Effector memory CD8-positive, alpha-beta T cell (primary cell): ENCODE results near the gene KANSL1.
"Not testable (repeated sequence)": the region's sequence is repeated elsewhere in the genome, so short reads cannot be mapped to it uniquely, and the experiment has no call there.

ENCODE experiments used
- ATAC-seq: fragments of 150-1000 bp; cut with Tn5 transposase; replicated peaks from 2 replicates; pipeline ENCODE4 v1.10.0; 2021; ENCODE audit warnings: mild to moderate bottlenecking, moderate library complexity
- DNase-seq, 3 experiments: peaks; one replicate each; pipeline ENCODE4 v3.0.0; 2021
- H3K27ac Mint-ChIP-seq, 2 donors: one replicate each; pipeline ENCODE4 v1.8.0; 2022; ENCODE audit warnings: mild to moderate bottlenecking in 2 of 2, mixed read lengths in 2 of 2, moderate library complexity in 2 of 2
- H3K27me3 Mint-ChIP-seq, 2 donors: one replicate each; pipeline ENCODE4 v1.8.0; 2022; ENCODE audit warnings: mixed read lengths in 2 of 2
- H3K36me3 Mint-ChIP-seq: one replicate; pipeline ENCODE4 v1.8.0; 2022; ENCODE audit warnings: mild to moderate bottlenecking, moderate library complexity, mixed read lengths; ENCODE audit not compliant: insufficient read depth
- H3K4me1 Mint-ChIP-seq, 2 donors: one replicate each; pipeline ENCODE4 v1.8.0; 2022; ENCODE audit warnings: low read depth in 2 of 2, mixed read lengths in 2 of 2
- H3K4me3 Mint-ChIP-seq, 2 donors: one replicate each; pipeline ENCODE4 v1.8.0; 2022; ENCODE audit warnings: mild to moderate bottlenecking in 2 of 2, mixed read lengths in 2 of 2, moderate library complexity in 2 of 2
- H3K9me3 Mint-ChIP-seq, 2 donors: one replicate each; pipeline ENCODE4 v1.8.0; 2022; ENCODE audit warnings: mixed read lengths in 2 of 2

Gene KANSL1

DNA sequence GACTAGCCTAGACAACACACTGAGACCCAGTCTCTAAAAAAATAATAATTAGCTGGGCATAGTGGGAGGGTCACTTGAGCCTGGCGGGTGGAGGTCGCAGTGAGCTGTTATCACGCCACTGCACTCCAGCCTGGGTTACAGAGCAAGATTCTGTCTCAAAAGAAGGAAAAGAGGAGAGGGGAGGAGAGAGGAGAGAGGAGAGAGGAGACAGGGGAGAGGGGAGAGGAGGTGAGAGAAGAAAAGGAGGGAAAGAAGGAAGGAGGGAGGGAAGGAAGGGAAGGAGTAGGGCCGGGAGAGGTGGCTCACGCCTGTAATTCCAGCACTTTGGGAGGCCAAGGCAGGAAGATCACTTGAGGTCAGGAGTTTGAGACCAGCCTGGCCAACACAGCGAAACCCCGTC lies 9.8 kb downstream of the KANSL1 start:
- Mint-ChIP-seq H3K4me1 (peaks cover 81 to 93% of the 10 kb centered on the region in 2 donors), H3K36me3 (peaks cover 37% of the 10 kb centered on the region), H3K27ac (peak overlapping the region; percentile 50 to 85), H3K4me3 (peak overlapping the region; percentile 45 to 66)
- not testable (repeated sequence) for DNase-seq, ATAC-seq, H3K27me3 Mint-ChIP-seq, H3K9me3 Mint-ChIP-seq

DNA sequence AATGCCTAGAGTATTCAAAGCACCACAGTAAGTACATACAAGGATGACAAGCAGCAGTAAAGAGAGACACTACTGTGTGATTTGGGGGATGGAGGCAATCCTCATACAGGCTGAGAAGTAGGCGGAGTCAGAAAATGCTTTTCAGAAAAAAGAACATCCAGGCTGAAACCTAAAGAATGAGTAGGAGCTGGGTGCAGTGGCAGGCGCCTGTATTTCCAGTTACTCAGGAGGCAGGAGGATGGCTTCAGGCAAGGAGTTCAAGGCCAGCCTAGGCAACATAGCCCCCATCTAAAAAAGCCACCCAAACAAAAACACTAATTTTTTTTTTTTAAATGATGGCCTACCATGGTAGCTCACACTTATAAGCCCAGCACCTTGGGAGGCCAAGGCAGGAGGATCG lies 10.3 kb downstream of the KANSL1 start:
- H3K4me3 Mint-ChIP-seq: peak overlapping the region; percentile 45 to 66
- DNase-seq (no peak), ATAC-seq (no peak)
- peak overlapping the region; percentile 50 to 85 for H3K27ac Mint-ChIP-seq
- H3K27me3 Mint-ChIP-seq: no peaks in the 10 kb centered on the region
- H3K36me3 Mint-ChIP-seq: peaks cover 33% of the 10 kb centered on the region
- peaks cover 81 to 93% of the 10 kb centered on the region in 2 donors for H3K4me1 Mint-ChIP-seq
- no peaks in the 10 kb centered on the region for H3K9me3 Mint-ChIP-seq

DNA sequence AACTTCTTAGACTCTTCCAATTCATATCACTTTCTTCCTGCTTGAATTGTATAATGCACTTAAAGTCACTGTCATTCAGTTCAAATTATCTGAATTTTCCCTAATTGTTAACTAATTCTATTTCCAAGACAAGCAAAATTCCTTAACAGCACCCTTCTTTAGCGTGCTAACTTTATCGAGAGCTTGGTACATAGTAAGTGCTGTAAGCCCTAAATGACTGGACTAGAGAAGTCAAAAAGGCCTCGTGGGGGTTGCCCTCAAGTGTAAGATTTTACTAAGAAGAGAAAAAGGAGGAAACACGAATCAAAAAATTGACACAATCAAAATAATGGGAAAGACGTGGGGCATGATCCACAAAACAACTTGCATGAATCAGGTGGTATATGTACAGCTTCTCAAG lies 11.3 kb downstream of the KANSL1 start:
- Mint-ChIP-seq H3K27me3 (no peaks in the 10 kb centered on the region), H3K9me3 (no peaks in the 10 kb centered on the region), H3K4me3 (peak overlapping the region; percentile 24 to 45), H3K36me3 (peaks cover 33% of the 10 kb centered on the region), H3K27ac (peak overlapping the region; percentile 50 to 57), H3K4me1 (peaks cover 82 to 92% of the 10 kb centered on the region in 2 donors)
- no peak for ATAC-seq
- no peak for DNase-seq

DNA sequence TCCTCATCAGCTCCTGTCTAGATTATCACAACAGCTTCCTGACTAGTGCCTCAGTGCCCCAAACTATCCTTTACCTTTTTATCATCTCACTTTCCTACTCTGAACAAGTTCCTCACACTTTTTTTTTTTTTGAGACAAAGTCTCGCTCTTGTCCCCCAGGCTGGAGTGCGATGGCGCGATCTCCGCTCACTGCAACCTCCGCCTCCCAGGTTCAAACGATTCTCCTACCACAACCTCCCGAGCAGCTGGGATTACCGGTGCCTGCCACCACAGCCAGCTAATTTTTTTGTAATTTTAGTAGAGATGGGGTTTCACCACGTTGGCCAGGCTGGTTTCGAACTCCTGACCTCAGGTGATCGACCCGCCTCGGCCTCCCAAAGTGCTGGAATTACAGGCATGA lies 11.9 kb downstream of the KANSL1 start:
- Mint-ChIP-seq H3K36me3 (peaks cover 28% of the 10 kb centered on the region), H3K4me3 (peak overlapping the region; percentile 24 to 45)
- not testable (repeated sequence) for H3K9me3 Mint-ChIP-seq

DNA sequence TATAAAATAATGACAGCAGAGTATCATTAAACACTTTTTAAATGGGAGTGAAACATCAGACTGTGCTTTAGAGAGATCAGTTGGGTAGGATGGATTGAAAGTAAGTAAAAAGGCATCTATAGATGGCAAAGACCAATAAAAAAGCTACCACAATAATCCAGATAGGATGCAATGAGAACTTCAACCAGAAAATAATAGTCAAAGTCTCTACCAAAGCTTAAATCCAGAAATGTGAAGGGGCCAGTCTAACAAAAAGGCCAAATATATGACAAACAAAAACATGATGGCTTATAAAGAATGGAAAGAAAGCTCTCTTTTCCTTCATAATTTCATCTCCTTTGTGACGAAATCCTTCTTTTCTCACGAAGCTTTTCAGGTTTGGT lies 12.3 kb downstream of the KANSL1 start:
- Mint-ChIP-seq H3K36me3 (peaks cover 26% of the 10 kb centered on the region), H3K27me3 (no peaks in the 10 kb centered on the region), H3K9me3 (no peaks in the 10 kb centered on the region), H3K4me1 (peaks cover 86 to 98% of the 10 kb centered on the region in 2 donors), H3K27ac (peak overlapping the region; percentile 50 to 57), H3K4me3 (peak overlapping the region; percentile 24 to 45)
- no peak for ATAC-seq
- DNase-seq: no peak

More for the DNA sequence above, 11.9 kb downstream of the KANSL1 start:
- H3K4me1 Mint-ChIP-seq: peaks cover 84 to 95% of the 10 kb centered on the region in 2 donors
- ATAC-seq, H3K27me3 Mint-ChIP-seq, DNase-seq: not testable (repeated sequence)
- peak overlapping the region; percentile 50 to 57 for H3K27ac Mint-ChIP-seq

DNA sequence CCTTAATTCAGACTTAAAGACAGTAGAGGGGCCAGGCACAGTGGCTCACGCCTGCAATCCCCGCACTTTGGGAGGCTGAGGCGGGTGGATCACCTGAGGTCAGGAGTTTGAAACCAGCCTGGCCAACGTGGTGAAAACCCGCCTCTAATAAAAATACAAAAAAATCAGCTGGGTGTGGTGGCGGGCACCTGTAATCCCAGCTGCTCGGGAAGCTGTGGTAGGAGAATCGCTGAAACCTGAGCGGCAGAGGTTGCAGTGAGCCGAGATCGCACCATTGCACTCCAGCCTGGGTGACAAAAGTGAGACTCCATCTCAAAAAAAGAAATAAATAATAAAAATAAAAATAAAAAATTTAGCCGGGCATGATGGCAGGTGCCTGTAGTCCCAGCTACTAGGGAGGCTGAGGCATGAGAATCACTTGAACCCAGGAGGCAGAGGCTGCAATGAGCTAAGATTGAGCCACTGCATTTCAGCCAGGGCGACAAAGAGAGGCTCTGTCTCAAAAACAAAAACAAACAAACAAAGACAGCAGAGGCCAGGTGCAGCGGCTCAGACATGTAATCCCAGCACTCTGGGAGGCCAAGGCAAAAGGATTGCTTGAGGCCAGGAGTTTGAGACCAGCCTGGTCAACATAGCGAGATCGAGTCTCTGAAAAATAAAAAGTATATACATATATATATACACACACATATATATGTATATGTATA lies 12.9 kb downstream of the KANSL1 start:
- H3K9me3 Mint-ChIP-seq, DNase-seq, H3K27me3 Mint-ChIP-seq, ATAC-seq: not testable (repeated sequence)
- peak overlapping the region; percentile 75 to 76 for H3K4me3 Mint-ChIP-seq
- H3K27ac Mint-ChIP-seq: peak overlapping the region; percentile 85
- H3K36me3 Mint-ChIP-seq: peaks cover 24% of the 10 kb centered on the region
- H3K4me1 Mint-ChIP-seq: peaks cover 84 to 97% of the 10 kb centered on the region in 2 donors

DNA sequence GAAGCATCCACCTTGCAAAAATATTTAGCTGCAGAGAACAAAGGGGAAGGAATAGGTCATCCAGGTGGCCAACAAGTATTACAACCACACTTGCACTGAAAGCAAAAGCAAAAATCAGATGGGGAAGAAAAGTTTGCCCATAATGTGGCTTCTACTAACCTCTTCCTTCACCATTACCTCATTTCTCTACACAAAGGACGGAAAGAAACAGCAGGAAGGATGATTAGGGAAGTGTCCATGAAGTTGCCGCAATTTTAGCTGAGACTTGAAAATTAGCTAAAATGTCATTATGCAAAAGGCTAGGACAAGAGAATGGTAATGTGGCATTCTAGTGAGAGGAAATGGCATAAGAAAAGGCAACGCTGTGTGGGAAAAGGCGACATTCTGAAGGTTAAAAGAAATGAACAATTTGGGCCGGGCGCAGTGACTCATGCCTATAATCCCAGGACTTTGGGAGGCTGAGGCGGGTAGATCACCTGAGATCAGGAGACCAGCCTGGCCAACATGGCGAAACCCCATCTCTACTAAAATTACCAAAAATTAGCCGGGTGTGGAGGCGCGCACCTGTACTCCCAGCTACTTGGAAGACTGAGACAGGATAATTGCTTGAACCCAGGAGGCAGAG lies 13.7 kb downstream of the KANSL1 start:
- ATAC-seq (peak; percentile 60), DNase-seq (no peak)
- Mint-ChIP-seq H3K27ac (peak overlapping the region; percentile 85), H3K9me3 (no peaks in the 10 kb centered on the region), H3K4me1 (peaks cover 79 to 94% of the 10 kb centered on the region in 2 donors), H3K36me3 (peaks cover 26% of the 10 kb centered on the region), H3K4me3 (peak overlapping the region; percentile 75 to 76), H3K27me3 (no peaks in the 10 kb centered on the region)

DNA sequence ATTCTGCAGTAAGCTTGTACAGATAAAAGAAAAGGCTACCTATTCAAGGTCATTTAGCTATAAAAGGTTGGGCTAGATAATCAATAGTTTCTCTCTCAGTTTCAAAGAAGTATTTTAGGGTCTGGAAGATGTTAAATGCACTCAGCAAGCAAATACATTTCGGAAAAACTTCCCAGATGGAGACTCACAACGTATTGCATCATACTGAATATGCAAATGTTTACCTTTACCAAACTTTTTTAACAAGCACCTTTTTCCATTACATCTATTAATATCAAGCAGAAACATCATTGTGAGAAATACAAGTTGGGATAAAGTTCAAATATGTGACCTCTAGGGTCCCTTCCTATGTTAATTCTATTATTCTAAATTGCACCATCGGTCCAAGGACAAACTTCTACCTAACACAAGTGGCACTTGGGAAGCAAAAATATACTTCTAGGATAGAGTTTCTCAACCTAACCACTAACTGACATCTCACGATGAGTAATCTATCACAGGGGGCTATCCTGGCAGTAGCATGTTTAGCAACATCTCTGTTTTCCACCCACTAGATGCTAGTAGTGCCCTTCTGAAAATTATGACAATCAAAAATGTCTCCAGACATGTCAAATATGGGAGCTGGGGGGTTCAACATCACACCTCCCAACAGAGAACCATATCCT lies 14.5 kb downstream of the KANSL1 start:
- DNase-seq (no peak), ATAC-seq (peak; percentile 44)
- no peaks in the 10 kb centered on the region for H3K27me3 Mint-ChIP-seq
- H3K4me3 Mint-ChIP-seq: peak overlapping the region; percentile 75 to 76
- H3K27ac Mint-ChIP-seq: peak overlapping the region; percentile 85
- H3K4me1 Mint-ChIP-seq: peaks cover 77 to 94% of the 10 kb centered on the region in 2 donors
- H3K9me3 Mint-ChIP-seq: no peaks in the 10 kb centered on the region
- H3K36me3 Mint-ChIP-seq: peaks cover 32% of the 10 kb centered on the region

DNA sequence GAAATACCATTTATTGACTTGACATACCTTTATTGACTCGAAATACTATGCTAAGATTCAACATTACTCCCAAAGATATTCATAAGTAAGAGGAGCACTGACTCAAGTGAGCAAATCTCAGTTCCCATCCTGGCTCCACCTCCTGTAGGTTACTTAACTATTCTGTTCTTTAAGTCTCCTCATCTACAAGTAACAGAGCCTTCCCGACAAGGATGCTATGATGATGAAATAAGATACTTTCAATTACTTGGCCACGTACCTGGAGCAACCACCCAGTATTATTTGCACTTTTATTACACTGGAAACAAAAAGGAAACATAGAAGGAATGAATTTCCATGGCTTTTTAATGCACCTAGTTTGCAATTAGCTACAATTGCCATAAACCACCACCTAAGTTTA lies 16.3 kb downstream of the KANSL1 start:
- Mint-ChIP-seq H3K4me1 (peaks cover 72 to 92% of the 10 kb centered on the region in 2 donors), H3K9me3 (no peaks in the 10 kb centered on the region), H3K27ac (peak overlapping the region; percentile 30 to 57), H3K36me3 (peaks cover 23% of the 10 kb centered on the region), H3K27me3 (no peaks in the 10 kb centered on the region), H3K4me3 (peak overlapping the region; percentile 13 to 75)
- DNase-seq (no peak), ATAC-seq (no peak)

DNA sequence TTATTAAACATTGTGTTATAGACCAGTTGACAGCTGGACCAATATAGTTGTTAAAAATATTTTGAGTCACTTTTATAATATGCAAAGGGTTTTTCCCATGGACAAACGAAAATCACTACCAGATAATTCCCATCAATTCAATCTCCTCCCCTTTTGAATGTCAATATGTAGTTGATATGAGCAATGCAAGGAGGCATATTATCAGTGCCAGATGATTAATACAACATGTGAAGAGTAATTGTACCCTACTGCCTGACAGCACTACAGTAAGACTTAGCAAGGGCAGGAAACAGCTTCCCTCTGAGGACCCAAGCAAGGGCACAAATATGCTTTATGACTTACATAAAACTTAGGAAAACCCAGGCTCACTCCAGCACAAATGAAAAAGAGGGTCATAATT lies 17.3 kb downstream of the KANSL1 start:
- no peaks in the 10 kb centered on the region for H3K27me3 Mint-ChIP-seq
- DNase-seq: no peak
- H3K36me3 Mint-ChIP-seq: peaks cover 28% of the 10 kb centered on the region
- no peaks in the 10 kb centered on the region for H3K9me3 Mint-ChIP-seq
- H3K27ac Mint-ChIP-seq: peak overlapping the region; percentile 30 to 57
- ATAC-seq: no peak
- peak overlapping the region in 1 of 2 donors; percentile 75 for H3K4me3 Mint-ChIP-seq
- peaks cover 73 to 92% of the 10 kb centered on the region in 2 donors for H3K4me1 Mint-ChIP-seq

DNA sequence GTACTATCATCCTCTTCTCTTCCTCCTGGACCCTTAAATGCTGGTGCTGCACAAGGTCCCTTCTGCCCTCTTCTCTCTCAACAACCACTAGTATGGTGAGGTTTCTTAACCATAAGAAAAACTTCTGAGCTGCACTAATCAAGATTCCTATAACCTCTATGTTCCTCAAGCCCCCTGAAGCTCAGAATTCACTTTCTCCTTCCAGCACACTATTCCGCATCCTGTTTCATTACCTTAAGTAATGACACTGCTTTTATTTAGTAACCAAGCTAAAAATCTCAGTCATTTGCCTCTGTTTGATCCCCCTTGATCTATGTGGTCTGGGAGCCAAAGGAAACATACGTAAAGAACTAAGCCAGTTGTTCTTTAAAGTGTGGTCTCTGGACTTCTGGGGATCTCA lies 20.1 kb downstream of the KANSL1 start:
- no peak for ATAC-seq
- no peaks in the 10 kb centered on the region for H3K9me3 Mint-ChIP-seq
- DNase-seq: no peak
- H3K27ac Mint-ChIP-seq: peak overlapping the region; percentile 5 to 72
- H3K27me3 Mint-ChIP-seq: no peaks in the 10 kb centered on the region
- peak overlapping the region in 1 of 2 donors; percentile 70 for H3K4me3 Mint-ChIP-seq
- peaks cover 45% of the 10 kb centered on the region for H3K36me3 Mint-ChIP-seq
- H3K4me1 Mint-ChIP-seq: peaks cover 64 to 92% of the 10 kb centered on the region in 2 donors

DNA sequence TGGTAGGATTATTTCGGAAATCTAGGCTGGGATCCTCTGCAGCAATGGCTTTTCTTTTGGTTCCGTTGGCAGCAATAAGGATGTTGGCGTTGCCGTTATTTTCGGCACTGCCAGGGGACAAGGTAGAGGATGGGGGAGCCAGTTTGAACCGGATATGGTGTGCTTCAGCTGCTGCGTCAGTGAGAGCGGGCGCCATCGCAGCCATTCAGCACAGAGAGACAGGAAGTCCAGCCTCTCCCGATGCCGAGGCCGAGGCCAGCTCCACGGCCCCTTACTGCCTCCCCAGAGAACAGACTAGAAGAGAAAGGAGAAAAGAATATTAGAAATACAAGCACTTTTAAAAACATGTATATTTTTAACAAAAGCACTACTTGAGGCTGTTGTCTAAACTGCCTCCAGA lies 21.3 kb downstream of the KANSL1 start:
- Mint-ChIP-seq H3K36me3 (peaks cover 55% of the 10 kb centered on the region), H3K4me1 (peaks cover 62 to 93% of the 10 kb centered on the region in 2 donors), H3K4me3 (peak overlapping the region; percentile 50 to 70), H3K9me3 (no peaks in the 10 kb centered on the region), H3K27me3 (no peaks in the 10 kb centered on the region), H3K27ac (peak overlapping the region; percentile 72 to 80)
- DNase-seq (peak in 1 of 3 experiments; percentile 15), ATAC-seq (peak; percentile 87)

DNA sequence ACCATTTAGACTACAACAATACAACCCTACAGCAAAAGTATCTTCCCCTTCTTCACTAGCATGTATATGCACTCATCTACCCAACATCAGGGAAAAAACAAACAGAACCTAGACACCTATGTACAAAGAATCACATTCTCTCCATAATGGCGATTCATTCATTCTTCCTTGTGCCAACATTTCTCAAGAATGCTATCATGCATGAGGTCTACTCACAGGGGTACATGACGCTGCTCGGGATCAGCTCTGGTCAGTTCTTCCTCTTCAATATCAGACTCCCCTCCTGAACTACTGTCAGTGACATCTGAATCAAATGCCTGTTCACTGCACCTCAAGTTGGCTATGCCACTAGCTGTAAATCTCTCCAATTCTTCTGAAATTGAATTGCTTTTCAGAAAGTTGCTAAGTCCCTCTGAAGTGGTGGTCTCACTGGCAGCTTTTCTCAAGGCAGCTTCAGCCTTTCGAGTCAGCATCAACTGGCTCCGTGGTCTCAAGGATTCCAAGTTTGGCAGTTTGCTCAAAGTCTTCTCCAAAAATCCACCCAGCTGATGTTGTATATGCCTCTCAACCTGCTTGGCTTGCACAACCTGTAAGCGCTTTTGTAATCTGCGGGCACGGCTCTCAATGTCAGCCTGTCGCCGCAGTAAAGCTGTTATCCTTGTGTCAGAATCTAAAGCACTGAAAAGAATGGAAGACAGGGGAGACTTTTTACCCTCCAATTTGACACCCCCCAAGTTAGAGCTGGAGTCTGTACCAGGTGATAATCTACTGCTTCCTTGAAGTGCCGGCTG lies 22.4 kb downstream of the KANSL1 start:
- DNase-seq: no peak
- H3K9me3 Mint-ChIP-seq: no peaks in the 10 kb centered on the region
- H3K4me3 Mint-ChIP-seq: peak overlapping the region; percentile 0 to 6
- H3K27ac Mint-ChIP-seq: peak overlapping the region; percentile 72 to 80
- H3K36me3 Mint-ChIP-seq: peaks cover 55% of the 10 kb centered on the region
- no peaks in the 10 kb centered on the region for H3K27me3 Mint-ChIP-seq
- ATAC-seq: no peak
- H3K4me1 Mint-ChIP-seq: peaks cover 55 to 87% of the 10 kb centered on the region in 2 donors
